Measurements from ENCODE around the gene HOXC5. TPM values are rescaled to one million over a fixed set of nuclear protein-coding genes. Genes with fewer than 3 reads are reported as not detected.
A peak's percentile ranks its signal among the peaks of the same experiment; 100 is the strongest.

HOXC5 gene
- polyA plus RNA-seq, 2 of the 4 experiments (the other 2 are of a cell fraction), result 0.41 to 0.98 TPM

- H3K4me1 ChIP-seq, result peaks cover 7% of the 10 kb centered on the region; the same call in 1 of the 3 replicates
- TF ChIP-seq KDM1A (IDR thresholded peaks at IDR 0.05; ENCODE audit: low read depth) (no peak), RAD21 (conservative IDR thresholded peaks at IDR 0.05 in 1 of 2, IDR thresholded peaks at IDR 0.05 in 1 of 2) (no peak), RARB (CRISPR knock-in tag; IDR thresholded peaks at IDR 0.05) (no peak), TP53 (CRISPR knock-in tag; IDR thresholded peaks at IDR 0.05) (no peak), POLR2A (IDR thresholded peaks at IDR 0.05; ENCODE audit: low read length) (no peak), CHD4 (IDR thresholded peaks at IDR 0.05; ENCODE audit: borderline replicate concordance) (no peak), RFX5 (IDR thresholded peaks at IDR 0.05) (no peak), NR3C1 (IDR thresholded peaks at IDR 0.05) (no peak), RCOR1 (IDR thresholded peaks at IDR 0.05; ENCODE audit: low read depth, low read length) (no peak), ZFP36 (IDR thresholded peaks at IDR 0.05; ENCODE audit: borderline replicate concordance, partially characterized antibody) (no peak), PBX3 (IDR thresholded peaks at IDR 0.05) (no peak), NFE2L2 (conservative IDR thresholded peaks at IDR 0.05; ENCODE audit: low read length) (no peak), MAFK (IDR thresholded peaks at IDR 0.05; ENCODE audit: partially characterized antibody) (no peak), HOXB5 (CRISPR knock-in tag; IDR thresholded peaks at IDR 0.05) (no peak), CHD2 (IDR thresholded peaks at IDR 0.05; ENCODE audit: low read length, partially characterized antibody) (no peak)
- TF ChIP-seq, protein P1, sequence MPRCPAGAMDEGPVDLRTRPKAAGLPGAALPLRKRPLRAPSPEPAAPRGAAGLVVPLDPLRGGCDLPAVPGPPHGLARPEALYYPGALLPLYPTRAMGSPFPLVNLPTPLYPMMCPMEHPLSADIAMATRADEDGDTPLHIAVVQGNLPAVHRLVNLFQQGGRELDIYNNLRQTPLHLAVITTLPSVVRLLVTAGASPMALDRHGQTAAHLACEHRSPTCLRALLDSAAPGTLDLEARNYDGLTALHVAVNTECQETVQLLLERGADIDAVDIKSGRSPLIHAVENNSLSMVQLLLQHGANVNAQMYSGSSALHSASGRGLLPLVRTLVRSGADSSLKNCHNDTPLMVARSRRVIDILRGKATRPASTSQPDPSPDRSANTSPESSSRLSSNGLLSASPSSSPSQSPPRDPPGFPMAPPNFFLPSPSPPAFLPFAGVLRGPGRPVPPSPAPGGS (IDR thresholded peaks at IDR 0.05), result no peak
- TF ChIP-seq, protein P2, sequence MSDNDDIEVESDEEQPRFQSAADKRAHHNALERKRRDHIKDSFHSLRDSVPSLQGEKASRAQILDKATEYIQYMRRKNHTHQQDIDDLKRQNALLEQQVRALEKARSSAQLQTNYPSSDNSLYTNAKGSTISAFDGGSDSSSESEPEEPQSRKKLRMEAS (IDR thresholded peaks at IDR 0.05), result no peak
- CTCF ChIA-PET, result interaction anchor here (1.4 to 27.9 kb wide), 6 partner anchors 17 to 160 kb away, joined by 3 to 476 read pairs (median 18); partner anchors contain the start of genes HOXC10 and SMUG1
- 94% methylated on average over 43 of the region's 57 CpGs for WGBS (ENCODE audit: missing lambda C conversion rate)
- ATAC-seq (no peak), DNase-seq (ENCODE audit: low read depth in 1 of 2, low spot score in 1 of 2) (no peak), FAIRE-seq (no peak)
- peak overlapping the region; percentile 76 to 93 for H3K27ac ChIP-seq
- peak overlapping the region; percentile 89 for H3K4me2 ChIP-seq
- peak overlapping the region; percentile 56 for H3K4me3 ChIP-seq
- POLR2A ChIA-PET, result interaction anchor here (1.0 kb wide), 1 partner anchor 20 kb away, joined by 3 read pairs; the partner anchor contains the start of gene HOXC4
- no peaks in the 10 kb centered on the region for H3K9me3 ChIP-seq
Measured at GRCh38 chr12:54033980-54034784, 1.3 kb downstream of the HOXC5 start.

DNA sequence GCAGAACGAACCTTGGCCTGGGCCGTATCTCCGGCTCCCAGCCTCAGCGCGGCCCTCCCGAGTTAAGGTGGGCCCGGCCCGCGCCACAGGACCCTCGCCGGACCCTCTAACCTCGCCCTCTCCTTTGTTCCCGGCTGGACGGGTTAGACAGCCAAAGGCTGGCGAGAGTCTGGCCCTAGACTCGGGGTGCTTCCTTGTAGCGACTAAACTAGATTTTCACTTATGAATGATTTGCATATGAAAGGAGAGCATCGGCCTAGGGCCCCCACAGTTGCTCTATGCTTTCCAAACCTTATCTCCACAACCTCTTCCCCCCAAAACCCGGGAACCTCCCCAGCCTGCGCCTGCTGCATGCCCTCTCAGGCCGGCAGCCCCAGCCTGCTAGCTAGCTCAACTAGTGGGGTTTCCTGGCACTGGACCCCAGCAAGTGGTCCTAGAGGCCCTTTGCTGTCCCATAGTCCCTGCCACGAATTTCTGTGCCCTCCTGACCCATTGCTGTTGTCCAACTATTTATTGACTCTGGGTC lies 2.0 kb downstream of the HOXC5 start:
- ATAC-seq (no peak), FAIRE-seq (no peak), DNase-seq (ENCODE audit: low read depth in 1 of 2, low spot score in 1 of 2) (no peak)
- CTCF ChIA-PET, result interaction anchor here (0.6 to 27.9 kb wide), 6 partner anchors 16 to 180 kb away, joined by 3 to 476 read pairs (median 5); partner anchors contain the start of gene SMUG1
- Histone ChIP-seq H3K4me1 (peaks cover 7% of the 10 kb centered on the region; the same call in 1 of the 3 replicates), H3K4me3 (no peak overlapping the region), H3K27ac (no peak overlapping the region), H3K4me2 (no peak overlapping the region), H3K9me3 (no peaks in the 10 kb centered on the region)
- 94% methylated on average over 17 of the region's 22 CpGs for WGBS (ENCODE audit: missing lambda C conversion rate)
- TF ChIP-seq, protein P2 (IDR thresholded peaks at IDR 0.05), result no peak
- no peak for TF ChIP-seq HDAC2 (IDR thresholded peaks at IDR 0.05)
- no peak for TF ChIP-seq POLR2AphosphoS2 (conservative IDR thresholded peaks at IDR 0.05; ENCODE audit: low read length)
- POLR2A ChIA-PET, result interaction anchor here (1.0 kb wide), 1 partner anchor 19 kb away, joined by 3 read pairs; the partner anchor contains the start of gene HOXC4
